ENCODE data around the gene ANG.
"Not testable (repeated sequence)": the region's sequence is repeated elsewhere in the genome, so short reads cannot be mapped to it uniquely, and the experiment has no call there.

The ANG gene

DNA sequence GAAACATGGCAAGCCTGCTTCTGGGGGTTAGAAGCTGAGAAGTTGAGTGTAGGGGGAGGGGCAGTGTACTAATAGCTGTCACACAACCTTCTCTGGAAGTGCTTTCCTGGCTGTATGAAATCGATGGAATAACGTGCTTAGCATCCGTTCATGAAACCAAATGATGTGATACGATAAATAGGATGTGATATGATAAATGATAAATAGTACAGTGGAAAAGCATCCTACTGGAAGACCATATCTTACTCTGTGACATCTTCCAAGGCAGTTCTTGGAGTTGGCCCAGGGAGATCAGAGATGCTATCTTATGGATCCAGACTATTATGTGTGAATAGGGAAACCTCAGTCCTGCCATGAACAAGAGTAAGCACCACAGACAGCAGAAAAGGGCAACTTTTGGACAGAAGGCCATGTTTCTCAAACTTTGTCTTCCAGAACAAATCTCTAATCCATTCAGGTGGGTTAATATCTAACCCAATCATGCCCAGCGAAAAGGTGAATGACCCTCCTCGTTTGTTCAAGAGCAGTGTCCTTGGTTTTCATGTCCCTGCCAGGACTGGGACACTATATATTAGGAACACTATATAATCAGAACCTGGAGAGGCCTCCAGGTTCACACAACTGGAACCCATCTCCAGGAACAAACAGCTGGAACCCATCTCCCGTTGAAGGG, at the start of gene ANG:
TSS of gene ANG (plus strand) at position 598 of the 673 bp plus-strand sequence. CDS start 4,801 bp downstream, outside the sequence.
- H3K4me2 ChIP-seq (ENCODE audit: low read length): no peak within 1 kb of the TSS
- TF ChIP-seq, protein P1, sequence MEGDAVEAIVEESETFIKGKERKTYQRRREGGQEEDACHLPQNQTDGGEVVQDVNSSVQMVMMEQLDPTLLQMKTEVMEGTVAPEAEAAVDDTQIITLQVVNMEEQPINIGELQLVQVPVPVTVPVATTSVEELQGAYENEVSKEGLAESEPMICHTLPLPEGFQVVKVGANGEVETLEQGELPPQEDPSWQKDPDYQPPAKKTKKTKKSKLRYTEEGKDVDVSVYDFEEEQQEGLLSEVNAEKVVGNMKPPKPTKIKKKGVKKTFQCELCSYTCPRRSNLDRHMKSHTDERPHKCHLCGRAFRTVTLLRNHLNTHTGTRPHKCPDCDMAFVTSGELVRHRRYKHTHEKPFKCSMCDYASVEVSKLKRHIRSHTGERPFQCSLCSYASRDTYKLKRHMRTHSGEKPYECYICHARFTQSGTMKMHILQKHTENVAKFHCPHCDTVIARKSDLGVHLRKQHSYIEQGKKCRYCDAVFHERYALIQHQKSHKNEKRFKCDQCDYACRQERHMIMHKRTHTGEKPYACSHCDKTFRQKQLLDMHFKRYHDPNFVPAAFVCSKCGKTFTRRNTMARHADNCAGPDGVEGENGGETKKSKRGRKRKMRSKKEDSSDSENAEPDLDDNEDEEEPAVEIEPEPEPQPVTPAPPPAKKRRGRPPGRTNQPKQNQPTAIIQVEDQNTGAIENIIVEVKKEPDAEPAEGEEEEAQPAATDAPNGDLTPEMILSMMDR (IDR thresholded peaks at IDR 0.05; ENCODE audit: low read length): no peak
- no peak for TF ChIP-seq EZH2 (IDR thresholded peaks at IDR 0.05; ENCODE audit: borderline replicate concordance, low read length)
- H3K9ac ChIP-seq (ENCODE audit: low read length): no peak within 1 kb of the TSS
- H3K9me2 ChIP-seq (ENCODE audit: low read depth, low read length): no peaks in the 10 kb centered on the region
- no peaks in the 10 kb centered on the region for H3F3A ChIP-seq (ENCODE audit: insufficient read depth, low read length)
- no peaks in the 10 kb centered on the region for H3K36me3 ChIP-seq (ENCODE audit: insufficient read depth, low read length)
- no peak within 1 kb of the TSS for H3K4me3 ChIP-seq (ENCODE audit: low read depth, low read length, poor library complexity, severe bottlenecking)
- H3K27ac ChIP-seq (ENCODE audit: low read depth, low read length, poor library complexity, severe bottlenecking): no peak within 1 kb of the TSS
- no peaks in the 10 kb centered on the region for H4K20me1 ChIP-seq (ENCODE audit: insufficient read depth, low read length)
- peaks cover 16% of the 10 kb centered on the region for H3K4me1 ChIP-seq (ENCODE audit: insufficient read depth, low read length, severe bottlenecking)
- H3K79me2 ChIP-seq (ENCODE audit: insufficient read depth, low read length): no peaks in the 10 kb centered on the region
- H3K27me3 ChIP-seq (ENCODE audit: insufficient read depth, low read length): no peaks in the 10 kb centered on the region
- no peaks in the 10 kb centered on the region for H3K9me3 ChIP-seq (ENCODE audit: low read length)
- H2AFZ ChIP-seq (ENCODE audit: low read length): no peak within 1 kb of the TSS

DNA sequence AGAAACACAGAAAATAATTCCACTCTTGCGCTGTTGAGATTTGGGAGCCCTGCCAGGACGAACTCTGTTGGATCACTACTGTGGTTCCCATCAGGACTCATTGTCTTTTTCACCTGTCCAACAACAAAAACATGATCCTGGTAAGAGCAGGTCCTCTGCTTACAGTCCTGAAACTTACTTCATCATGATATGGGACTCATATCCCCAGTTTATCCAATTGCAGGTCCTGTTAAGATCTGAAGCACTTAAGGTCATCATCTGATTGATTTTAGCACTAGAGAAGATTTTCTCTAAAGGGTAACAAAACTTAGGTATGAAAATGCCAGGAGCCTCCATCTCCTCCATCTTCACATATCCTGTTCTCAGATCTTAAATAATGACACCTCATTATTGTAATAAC, 47.0 kb upstream of the ANG start, which contains the start of gene OR6S1:
TSS of gene OR6S1 (minus strand) at position 101 of the 400 bp plus-strand sequence. CDS start at position 101, 0 bp downstream.
- no peaks in the 10 kb centered on the region for H3K9me3 ChIP-seq (ENCODE audit: low read length)
- H4K20me1 ChIP-seq (ENCODE audit: insufficient read depth, low read length): no peaks in the 10 kb centered on the region
- no peak for TF ChIP-seq EZH2 (IDR thresholded peaks at IDR 0.05; ENCODE audit: borderline replicate concordance, low read length)
- TF ChIP-seq, protein P1 (IDR thresholded peaks at IDR 0.05; ENCODE audit: low read length): no peak
- H3K27ac ChIP-seq (ENCODE audit: low read depth, low read length, poor library complexity, severe bottlenecking): no peak within 1 kb of the TSS
- H3F3A ChIP-seq (ENCODE audit: insufficient read depth, low read length): no peaks in the 10 kb centered on the region
- H3K4me2 ChIP-seq (ENCODE audit: low read length): no peak within 1 kb of the TSS
- H2AFZ ChIP-seq (ENCODE audit: low read length): no peak within 1 kb of the TSS
- no peak within 1 kb of the TSS for H3K4me3 ChIP-seq (ENCODE audit: low read depth, low read length, poor library complexity, severe bottlenecking)
- H3K9ac ChIP-seq (ENCODE audit: low read length): no peak within 1 kb of the TSS
- H3K79me2 ChIP-seq (ENCODE audit: insufficient read depth, low read length): no peaks in the 10 kb centered on the region
- no peaks in the 10 kb centered on the region for H3K4me1 ChIP-seq (ENCODE audit: insufficient read depth, low read length, severe bottlenecking)
- no peaks in the 10 kb centered on the region for H3K9me2 ChIP-seq (ENCODE audit: low read depth, low read length)
- H3K36me3 ChIP-seq (ENCODE audit: insufficient read depth, low read length): no peaks in the 10 kb centered on the region
- H3K27me3 ChIP-seq (ENCODE audit: insufficient read depth, low read length): 0 out of 2 replicates have a peak, but pooled peaks cover 3% of the 10 kb centered on the region

DNA sequence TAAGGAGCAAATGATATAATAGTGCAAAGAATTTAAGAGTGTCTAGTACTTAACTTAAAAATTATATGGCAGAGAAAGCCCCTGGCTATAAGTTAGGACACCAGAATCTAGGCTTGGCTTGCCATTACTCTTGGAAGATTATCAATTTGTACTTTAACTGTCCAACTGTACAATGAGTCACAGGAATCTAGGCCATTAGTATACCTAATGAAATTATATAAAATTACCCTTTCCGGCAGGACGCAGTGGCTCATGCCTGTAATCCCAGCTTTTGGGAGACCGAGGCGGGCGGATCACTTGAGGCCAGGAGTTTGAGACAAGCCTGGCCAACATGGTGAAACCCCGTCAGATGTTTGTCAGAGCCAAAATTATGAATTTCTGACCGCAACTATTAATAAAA, 46.4 kb upstream of the ANG start:
- Histone ChIP-seq H3K9me2 (ENCODE audit: low read depth, low read length) (no peaks in the 10 kb centered on the region), H3K9ac (ENCODE audit: low read length) (no peak overlapping the region), H3K79me2 (ENCODE audit: insufficient read depth, low read length) (no peaks in the 10 kb centered on the region), H3K27ac (ENCODE audit: low read depth, low read length, poor library complexity, severe bottlenecking) (no peak overlapping the region), H3K36me3 (ENCODE audit: insufficient read depth, low read length) (no peaks in the 10 kb centered on the region), H3F3A (ENCODE audit: insufficient read depth, low read length) (no peaks in the 10 kb centered on the region), H3K9me3 (ENCODE audit: low read length) (no peaks in the 10 kb centered on the region), H2AFZ (ENCODE audit: low read length) (no peak overlapping the region), H3K27me3 (ENCODE audit: insufficient read depth, low read length) (0 out of 2 replicates have a peak, but pooled peaks cover 3% of the 10 kb centered on the region), H3K4me1 (ENCODE audit: insufficient read depth, low read length, severe bottlenecking) (no peaks in the 10 kb centered on the region), H3K4me3 (ENCODE audit: low read depth, low read length, poor library complexity, severe bottlenecking) (no peak overlapping the region), H4K20me1 (ENCODE audit: insufficient read depth, low read length) (no peaks in the 10 kb centered on the region), H3K4me2 (ENCODE audit: low read length) (no peak overlapping the region)
- no peak for TF ChIP-seq EZH2 (IDR thresholded peaks at IDR 0.05; ENCODE audit: borderline replicate concordance, low read length)
- TF ChIP-seq, protein P1 (IDR thresholded peaks at IDR 0.05; ENCODE audit: low read length): no peak

DNA sequence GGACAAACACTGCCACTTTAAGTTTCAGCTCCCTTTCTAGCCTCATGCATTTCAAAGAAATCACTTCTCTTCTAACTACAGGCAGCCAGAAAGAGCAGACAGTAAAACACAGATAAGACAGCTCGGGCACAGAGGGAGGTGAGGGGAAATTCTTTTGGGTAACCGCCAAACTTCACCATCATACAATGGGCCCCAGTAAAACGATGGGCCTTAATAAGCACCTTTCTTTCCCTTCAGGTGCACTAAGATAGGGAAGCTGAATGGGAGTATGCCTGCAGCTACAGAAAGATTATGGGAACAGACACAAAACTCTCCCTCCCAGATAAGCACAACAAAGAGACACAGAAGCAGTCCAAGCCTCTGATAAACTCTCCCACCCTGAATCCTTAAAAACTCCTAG, 45.8 kb upstream of the ANG start:
- not testable (repeated sequence) for H3F3A ChIP-seq (ENCODE audit: insufficient read depth, low read length); H3K4me1 ChIP-seq (ENCODE audit: insufficient read depth, low read length, severe bottlenecking)

More for the DNA sequence above, 45.8 kb upstream of the ANG start:
- not testable (repeated sequence) for H3K27me3 ChIP-seq (ENCODE audit: insufficient read depth, low read length); H3K36me3 ChIP-seq (ENCODE audit: insufficient read depth, low read length); H3K27ac ChIP-seq (ENCODE audit: low read depth, low read length, poor library complexity, severe bottlenecking); H3K4me3 ChIP-seq (ENCODE audit: low read depth, low read length, poor library complexity, severe bottlenecking); H3K9ac ChIP-seq (ENCODE audit: low read length); H3K9me3 ChIP-seq (ENCODE audit: low read length); H2AFZ ChIP-seq (ENCODE audit: low read length); H4K20me1 ChIP-seq (ENCODE audit: insufficient read depth, low read length); H3K9me2 ChIP-seq (ENCODE audit: low read depth, low read length); H3K79me2 ChIP-seq (ENCODE audit: insufficient read depth, low read length); H3K4me2 ChIP-seq (ENCODE audit: low read length)
